Transverse colon (tissue), 3 donors: ENCODE results near the gene UBALD1.

ENCODE experiments used
- POLR2A ChIP-seq: fragments of 450-650 bp; IDR thresholded peaks from one replicate; pipeline ENCODE4 v1.6.1; 2016; ENCODE audit warnings: antibody characterized with exemption, mild to moderate bottlenecking, moderate library complexity
- TF ChIP-seq, protein P1 (sequence below), 5 experiments: fragments of 200-600 bp in 3 of 5; fragments of 450-650 bp in 2 of 5; sonication (generic) in 3 of 5; IDR thresholded peaks; 1 replicate in 2 of 5; 2 replicates in 3 of 5; pipeline ENCODE4 v1.5.1; 2016 to 2017; ENCODE audit warnings: antibody characterized with exemption in 5 of 5, inconsistent platforms in 3 of 5, mild to moderate bottlenecking in 2 of 5, moderate library complexity in 1 of 5

DNA sequence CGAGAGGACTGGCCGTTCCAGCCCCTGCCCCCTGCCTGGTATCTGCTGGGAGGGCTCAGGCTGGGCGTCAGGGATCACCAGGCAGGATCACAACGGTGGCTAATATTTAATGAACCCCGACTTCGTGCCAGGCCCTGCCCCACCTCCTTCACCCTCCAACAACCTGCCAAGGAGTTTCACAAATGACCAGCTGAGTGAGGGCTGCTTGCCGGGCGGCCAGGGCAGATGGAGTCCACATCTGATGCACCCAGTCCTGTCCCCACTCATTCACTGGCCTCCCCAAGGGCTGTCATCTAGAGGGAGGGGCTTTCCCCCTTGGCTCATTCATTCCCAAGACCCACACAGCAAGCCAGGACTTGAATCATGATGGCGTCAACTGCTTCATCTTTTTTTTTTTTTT is 17.5 kb downstream of the UBALD1 start:
- no peak for TF ChIP-seq POLR2A
- TF ChIP-seq, protein P1, sequence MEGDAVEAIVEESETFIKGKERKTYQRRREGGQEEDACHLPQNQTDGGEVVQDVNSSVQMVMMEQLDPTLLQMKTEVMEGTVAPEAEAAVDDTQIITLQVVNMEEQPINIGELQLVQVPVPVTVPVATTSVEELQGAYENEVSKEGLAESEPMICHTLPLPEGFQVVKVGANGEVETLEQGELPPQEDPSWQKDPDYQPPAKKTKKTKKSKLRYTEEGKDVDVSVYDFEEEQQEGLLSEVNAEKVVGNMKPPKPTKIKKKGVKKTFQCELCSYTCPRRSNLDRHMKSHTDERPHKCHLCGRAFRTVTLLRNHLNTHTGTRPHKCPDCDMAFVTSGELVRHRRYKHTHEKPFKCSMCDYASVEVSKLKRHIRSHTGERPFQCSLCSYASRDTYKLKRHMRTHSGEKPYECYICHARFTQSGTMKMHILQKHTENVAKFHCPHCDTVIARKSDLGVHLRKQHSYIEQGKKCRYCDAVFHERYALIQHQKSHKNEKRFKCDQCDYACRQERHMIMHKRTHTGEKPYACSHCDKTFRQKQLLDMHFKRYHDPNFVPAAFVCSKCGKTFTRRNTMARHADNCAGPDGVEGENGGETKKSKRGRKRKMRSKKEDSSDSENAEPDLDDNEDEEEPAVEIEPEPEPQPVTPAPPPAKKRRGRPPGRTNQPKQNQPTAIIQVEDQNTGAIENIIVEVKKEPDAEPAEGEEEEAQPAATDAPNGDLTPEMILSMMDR (IDR thresholded peaks at IDR 0.05) = no peak
